Activated naive CD4-positive, alpha-beta T cell treated with anti-CD3 and anti-CD28 coated beads, Interleukin-2, amount 10 ng/mL, durations not matched to agents 7 days and 5 days (primary cell): Measurements from ENCODE around the gene SPNS3.
A peak's percentile ranks its signal among the peaks of the same experiment; 100 is the strongest.

Experiments
- CTCF ChIA-PET: fragments of 350-600 bp; sonication (Branson Sonifier 250); formaldehyde crosslinking; loops from one replicate; lab custom pipeline; 2021; ENCODE audit warnings: antibody characterized with exemption; lab: Charles Lee
- DNase-seq: peaks from one replicate; pipeline ENCODE4 v3.0.0-alpha.2; 2020
- H3K27ac Mint-ChIP-seq: one replicate; pipeline ENCODE4 v1.8.0; 2021; ENCODE audit warnings: mild to moderate bottlenecking, moderate library complexity, mixed read lengths
- H3K27me3 Mint-ChIP-seq: one replicate; pipeline ENCODE4 v1.8.0; 2021; ENCODE audit warnings: mild to moderate bottlenecking, mixed read lengths
- H3K36me3 Mint-ChIP-seq: one replicate; pipeline ENCODE4 v1.8.0; 2021; ENCODE audit warnings: mixed read lengths
- H3K4me1 Mint-ChIP-seq: one replicate; pipeline ENCODE4 v1.8.0; 2021; ENCODE audit warnings: mixed read lengths
- H3K4me3 Mint-ChIP-seq: one replicate; pipeline ENCODE4 v1.8.0; 2021; ENCODE audit warnings: mild to moderate bottlenecking, moderate library complexity, mixed read lengths
- H3K9me3 Mint-ChIP-seq: one replicate; pipeline ENCODE4 v1.8.0; 2021; ENCODE audit warnings: mixed read lengths

Gene SPNS3

GRCh38 chr17:4480929-4481898, 47.5 kb downstream of the SPNS3 start:
- H3K27me3 Mint-ChIP-seq = no peaks in the 10 kb centered on the region
- peak overlapping the region; percentile 70 for H3K4me3 Mint-ChIP-seq
- peak overlapping the region; percentile 97 for H3K27ac Mint-ChIP-seq
- H3K9me3 Mint-ChIP-seq = no peaks in the 10 kb centered on the region
- H3K36me3 Mint-ChIP-seq = peaks cover 14% of the 10 kb centered on the region
- CTCF ChIA-PET = interaction anchor here (0.6 to 1.3 kb wide), 2 partner anchors 60 to 280 kb away, joined by 3 to 5 read pairs; no protein-coding TSS in a partner anchor
- peak; percentile 74 for DNase-seq
- peaks cover 60% of the 10 kb centered on the region for H3K4me1 Mint-ChIP-seq

GRCh38 chr17:4482338-4483011, 48.7 kb downstream of the SPNS3 start:
- peaks cover 70% of the 10 kb centered on the region for H3K4me1 Mint-ChIP-seq
- no peaks in the 10 kb centered on the region for H3K9me3 Mint-ChIP-seq
- H3K36me3 Mint-ChIP-seq = peaks cover 15% of the 10 kb centered on the region
- DNase-seq = no peak
- H3K4me3 Mint-ChIP-seq = no peak overlapping the region
- CTCF ChIA-PET = interaction anchor here (0.9 to 1.3 kb wide), 3 partner anchors 18 to 62 kb away, joined by 3 to 5 read pairs (median 3); no protein-coding TSS in a partner anchor
- peak overlapping the region; percentile 42 for H3K27ac Mint-ChIP-seq
- no peaks in the 10 kb centered on the region for H3K27me3 Mint-ChIP-seq

- no peak for DNase-seq
- no peaks in the 10 kb centered on the region for H3K27me3 Mint-ChIP-seq
- no peak overlapping the region for H3K27ac Mint-ChIP-seq
- no peaks in the 10 kb centered on the region for H3K9me3 Mint-ChIP-seq
- peaks cover 70% of the 10 kb centered on the region for H3K4me1 Mint-ChIP-seq
- CTCF ChIA-PET = interaction anchor here (0.9 kb wide), 1 partner anchor 62 kb away, joined by 3 read pairs; no protein-coding TSS in a partner anchor
- peaks cover 15% of the 10 kb centered on the region for H3K36me3 Mint-ChIP-seq
- H3K4me3 Mint-ChIP-seq = no peak overlapping the region
Measured at GRCh38 chr17:4483012-4483840, 49.5 kb downstream of the SPNS3 start.

GRCh38 chr17:4485676-4486646, 52.2 kb downstream of the SPNS3 start:
- Mint-ChIP-seq H3K27me3 (peaks cover 6% of the 10 kb centered on the region), H3K4me1 (peaks cover 53% of the 10 kb centered on the region), H3K4me3 (peak overlapping the region; percentile 86), H3K36me3 (peaks cover 15% of the 10 kb centered on the region), H3K27ac (peak overlapping the region; percentile 87), H3K9me3 (no peaks in the 10 kb centered on the region)
- DNase-seq = peak; percentile 70
- CTCF ChIA-PET = no interaction called here

GRCh38 chr17:4487296-4487695, 53.6 kb downstream of the SPNS3 start:
- H3K9me3 Mint-ChIP-seq = no peaks in the 10 kb centered on the region
- peaks cover 40% of the 10 kb centered on the region for H3K4me1 Mint-ChIP-seq
- H3K27me3 Mint-ChIP-seq = peaks cover 6% of the 10 kb centered on the region
- no peak overlapping the region for H3K27ac Mint-ChIP-seq
- H3K36me3 Mint-ChIP-seq = peaks cover 12% of the 10 kb centered on the region
- no peak for DNase-seq
- peak overlapping the region; percentile 7 for H3K4me3 Mint-ChIP-seq
- CTCF ChIA-PET = no interaction called here

- H3K4me3 Mint-ChIP-seq = no peak overlapping the region
- H3K4me1 Mint-ChIP-seq = peaks cover 34% of the 10 kb centered on the region
- no peak overlapping the region for H3K27ac Mint-ChIP-seq
- peaks cover 12% of the 10 kb centered on the region for H3K36me3 Mint-ChIP-seq
- CTCF ChIA-PET = no interaction called here
- peaks cover 8% of the 10 kb centered on the region for H3K27me3 Mint-ChIP-seq
- no peaks in the 10 kb centered on the region for H3K9me3 Mint-ChIP-seq
- no peak for DNase-seq
Measured at GRCh38 chr17:4487820-4488716, 54.3 kb downstream of the SPNS3 start.

GRCh38 chr17:4488989-4489595, 55.4 kb downstream of the SPNS3 start:
- Mint-ChIP-seq H3K27ac (no peak overlapping the region), H3K9me3 (no peaks in the 10 kb centered on the region), H3K27me3 (peaks cover 11% of the 10 kb centered on the region), H3K4me1 (peaks cover 28% of the 10 kb centered on the region), H3K4me3 (no peak overlapping the region), H3K36me3 (peaks cover 10% of the 10 kb centered on the region)
- DNase-seq = no peak
- CTCF ChIA-PET = no interaction called here

GRCh38 chr17:4490109-4490591, 56.4 kb downstream of the SPNS3 start:
- no peak for DNase-seq
- Mint-ChIP-seq H3K4me1 (peaks cover 22% of the 10 kb centered on the region), H3K27me3 (peaks cover 17% of the 10 kb centered on the region), H3K36me3 (peaks cover 6% of the 10 kb centered on the region), H3K9me3 (no peaks in the 10 kb centered on the region), H3K4me3 (no peak overlapping the region), H3K27ac (no peak overlapping the region)
- CTCF ChIA-PET = no interaction called here

- Mint-ChIP-seq H3K36me3 (peaks cover 5% of the 10 kb centered on the region), H3K9me3 (no peaks in the 10 kb centered on the region), H3K27ac (no peak overlapping the region), H3K27me3 (peaks cover 22% of the 10 kb centered on the region), H3K4me1 (peaks cover 18% of the 10 kb centered on the region), H3K4me3 (no peak overlapping the region)
- CTCF ChIA-PET = no interaction called here
- DNase-seq = no peak
Measured at GRCh38 chr17:4490637-4491061, 56.9 kb downstream of the SPNS3 start.

- no peaks in the 10 kb centered on the region for H3K36me3 Mint-ChIP-seq
- CTCF ChIA-PET = no interaction called here
Measured at GRCh38 chr17:4492721-4493561, 59.2 kb downstream of the SPNS3 start.

More at GRCh38 chr17:4492721-4493561, 59.2 kb downstream of the SPNS3 start:
- H3K27ac Mint-ChIP-seq = no peak overlapping the region
- peak; percentile 72 for DNase-seq
- H3K4me3 Mint-ChIP-seq = no peak overlapping the region
- peaks cover 2% of the 10 kb centered on the region for H3K4me1 Mint-ChIP-seq
- H3K9me3 Mint-ChIP-seq = no peaks in the 10 kb centered on the region
- peaks cover 44% of the 10 kb centered on the region for H3K27me3 Mint-ChIP-seq
